OCI-LY3 (cell line): Measurements from ENCODE around the gene ST3GAL5.

ENCODE experiments used
- H2AFZ ChIP-seq: fragments of 200-600, 300-600 bp; shearing (Covaris generic); 2 replicates; pipeline ENCODE4 v1.6.0; 2014; ENCODE audit warnings: antibody characterized with exemption, low read depth, low read length
- H3K27ac ChIP-seq: fragments of 200-600, 300-600 bp; sonication (generic); 2 replicates; pipeline ENCODE4 v1.5.1; 2014; ENCODE audit warnings: mild to moderate bottlenecking, low read length, moderate library complexity, mixed read lengths
- H3K27me3 ChIP-seq: fragments of 200-600, 300-600 bp; sonication (generic); 2 replicates; pipeline ENCODE4 v1.6.1; 2014; ENCODE audit warnings: low read depth, low read length, mixed read lengths
- H3K36me3 ChIP-seq: fragments of 200-600, 300-600 bp; sonication (generic); replicated peaks from 2 replicates; pipeline ENCODE3; 2014; ENCODE audit warnings: low read depth, low read length, mixed read lengths
- H3K4me1 ChIP-seq: fragments of 300-600, 200-600 bp; sonication (generic); 2 replicates; pipeline ENCODE4 v1.6.1; 2014; ENCODE audit warnings: low read length, mixed read lengths
- H3K4me2 ChIP-seq: fragments of 200-600, 300-600 bp; sonication (generic); 2 replicates; pipeline ENCODE4 v1.6.1; 2014; ENCODE audit warnings: low read length, mixed read lengths
- H3K4me3 ChIP-seq: fragments of 300-600, 200-600 bp; sonication (generic); 2 replicates; pipeline ENCODE4 v1.5.1; 2014; ENCODE audit warnings: antibody characterized with exemption, mild to moderate bottlenecking, low read length, moderate library complexity
- H3K79me2 ChIP-seq: fragments of 300-600, 200-600 bp; shearing (Covaris generic); 2 replicates; pipeline ENCODE4 v1.6.1; 2014; ENCODE audit warnings: mild to moderate bottlenecking, low read length, mixed read lengths
- H3K9ac ChIP-seq: fragments of 300-600, 200-600 bp; shearing (Covaris generic); 2 replicates; pipeline ENCODE4 v1.6.0; 2014; ENCODE audit warnings: mild to moderate bottlenecking, low read length, moderate library complexity
- H3K9me3 ChIP-seq: fragments of 200-600, 300-600 bp; shearing (Covaris generic); 2 replicates; pipeline ENCODE4 v1.6.1; 2014; ENCODE audit warnings: low read length, mixed read lengths; ENCODE audit not compliant: insufficient read depth
- H4K20me1 ChIP-seq: fragments of 200-600, 300-600 bp; sonication (generic); 2 replicates; pipeline ENCODE4 v1.6.1; 2016; ENCODE audit warnings: low read length, mixed read lengths; ENCODE audit not compliant: insufficient read depth
- CTCF ChIP-seq: fragments of 200-600, 300-600 bp; sonication (generic); IDR thresholded peaks from 2 replicates; pipeline ENCODE4 v1.5.1; 2014; ENCODE audit warnings: antibody characterized with exemption, low read length, low read depth
- EZH2phosphoT487 ChIP-seq: fragments of 200-600 bp; shearing (Covaris generic); IDR thresholded peaks from 2 replicates; pipeline ENCODE4 v1.6.1; 2018; ENCODE audit warnings: antibody characterized with exemption, mixed run types, low read depth

Gene ST3GAL5

GRCh38 chr2:85807756-85808155, 81.0 kb downstream of the ST3GAL5 start:
- H3K27me3 ChIP-seq = no peaks in the 10 kb centered on the region
- no peak overlapping the region for H3K9ac ChIP-seq
- H3K9me3 ChIP-seq = no peaks in the 10 kb centered on the region
- no peaks in the 10 kb centered on the region for H3K79me2 ChIP-seq
- no peak overlapping the region for H2AFZ ChIP-seq
- TF ChIP-seq CTCF (no peak), EZH2phosphoT487 (no peak)
- no peaks in the 10 kb centered on the region for H4K20me1 ChIP-seq
- H3K4me3 ChIP-seq = no peak overlapping the region
- no peak overlapping the region for H3K27ac ChIP-seq
- H3K4me1 ChIP-seq = peaks cover 11% of the 10 kb centered on the region
- no peaks in the 10 kb centered on the region for H3K36me3 ChIP-seq
- no peak overlapping the region for H3K4me2 ChIP-seq

GRCh38 chr2:85806358-85807118, 82.3 kb downstream of the ST3GAL5 start:
- H3K4me1 ChIP-seq = peaks cover 11% of the 10 kb centered on the region
- no peak for TF ChIP-seq CTCF
- TF ChIP-seq EZH2phosphoT487 = no peak
- H4K20me1 ChIP-seq = no peaks in the 10 kb centered on the region
- no peak overlapping the region for H3K4me2 ChIP-seq
- no peak overlapping the region for H2AFZ ChIP-seq
- no peaks in the 10 kb centered on the region for H3K27me3 ChIP-seq
- H3K4me3 ChIP-seq = no peak overlapping the region
- H3K9ac ChIP-seq = no peak overlapping the region
- no peaks in the 10 kb centered on the region for H3K36me3 ChIP-seq
- no peak overlapping the region for H3K27ac ChIP-seq
- no peaks in the 10 kb centered on the region for H3K79me2 ChIP-seq
- no peaks in the 10 kb centered on the region for H3K9me3 ChIP-seq

GRCh38 chr2:85804583-85804982, 84.2 kb downstream of the ST3GAL5 start:
- H3K4me2 ChIP-seq = peak overlapping the region; percentile 18; the same call in 1 of the 2 replicates
- H3K4me1 ChIP-seq = peaks cover 11% of the 10 kb centered on the region
- H3K36me3 ChIP-seq = no peaks in the 10 kb centered on the region
- H4K20me1 ChIP-seq = no peaks in the 10 kb centered on the region
- H3K27ac ChIP-seq = no peak overlapping the region
- H3K79me2 ChIP-seq = no peaks in the 10 kb centered on the region
- no peak overlapping the region for H3K4me3 ChIP-seq
- no peak overlapping the region for H3K9ac ChIP-seq
- no peaks in the 10 kb centered on the region for H3K27me3 ChIP-seq
- TF ChIP-seq EZH2phosphoT487 (no peak), CTCF (peak; percentile 54)
- H3K9me3 ChIP-seq = no peaks in the 10 kb centered on the region
- H2AFZ ChIP-seq = peak overlapping the region; percentile 63

DNA sequence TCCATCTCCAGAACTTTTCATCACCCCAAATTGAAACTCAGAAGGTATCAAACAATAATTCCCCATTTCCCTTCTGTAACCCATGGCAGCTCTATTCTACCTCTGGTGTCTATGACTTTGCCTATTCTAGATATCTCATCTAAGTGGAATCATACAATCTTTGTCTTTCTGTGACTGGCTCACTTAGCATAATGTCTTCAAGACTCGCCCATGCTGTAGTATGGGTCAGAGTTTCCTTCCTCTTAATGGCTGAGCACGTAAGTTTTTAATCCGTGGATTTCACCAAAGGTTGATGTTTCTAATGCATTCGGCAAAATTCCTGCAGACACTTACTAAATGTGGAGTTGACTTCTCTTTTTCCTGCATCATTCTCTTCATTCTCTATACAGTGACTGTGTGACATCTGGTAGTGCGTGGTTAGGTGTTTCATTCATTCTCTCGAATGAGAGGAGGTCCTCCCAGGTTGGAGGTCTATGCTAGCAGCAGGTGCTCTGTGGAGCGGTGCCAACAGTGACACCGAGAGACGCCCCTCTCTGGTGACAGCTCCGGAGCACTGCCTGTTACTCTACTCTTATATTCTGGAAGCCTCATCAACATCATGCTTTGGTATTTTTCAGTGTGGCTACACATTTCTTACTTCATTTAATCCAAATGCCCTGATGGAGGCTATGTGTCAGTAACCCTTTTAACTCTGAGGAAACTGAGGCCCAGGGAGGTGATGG, 84.9 kb downstream of the ST3GAL5 start:
- peaks cover 11% of the 10 kb centered on the region for H3K4me1 ChIP-seq
- no peak overlapping the region for H3K9ac ChIP-seq
- no peak overlapping the region for H3K27ac ChIP-seq
- no peaks in the 10 kb centered on the region for H3K36me3 ChIP-seq
- H2AFZ ChIP-seq = no peak overlapping the region
- peaks cover 5% of the 10 kb centered on the region for H3K27me3 ChIP-seq
- H4K20me1 ChIP-seq = no peaks in the 10 kb centered on the region
- H3K79me2 ChIP-seq = no peaks in the 10 kb centered on the region
- TF ChIP-seq EZH2phosphoT487 = no peak
- no peak for TF ChIP-seq CTCF
- no peak overlapping the region for H3K4me2 ChIP-seq
- H3K4me3 ChIP-seq = no peak overlapping the region
- H3K9me3 ChIP-seq = no peaks in the 10 kb centered on the region
